ENCODE measurements around the gene BGLAP.
A peak's percentile ranks its signal among the peaks of the same experiment; 100 is the strongest.

The BGLAP gene

DNA sequence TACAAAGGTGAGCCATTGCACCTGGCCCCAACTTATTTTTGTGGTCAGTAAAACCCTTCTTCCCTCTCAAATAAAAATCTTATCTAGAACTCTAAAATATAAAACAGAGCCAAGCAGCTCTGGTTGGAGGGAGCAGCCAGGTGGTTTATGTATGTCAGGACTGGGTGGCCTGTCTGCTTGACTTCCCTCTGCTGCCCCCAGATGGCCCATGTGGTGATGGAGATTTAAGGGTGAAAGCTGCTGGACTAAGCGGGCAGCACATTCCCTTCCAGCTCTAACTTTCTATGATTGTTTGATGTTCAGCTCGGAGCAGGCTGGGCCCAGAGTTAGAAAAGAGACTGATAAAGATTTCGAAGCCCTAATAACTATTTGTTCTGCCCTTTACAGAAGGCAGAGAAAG, 17.8 kb downstream of the BGLAP start:
- H3K27me3 ChIP-seq (ENCODE audit: insufficient read depth, poor library complexity, severe bottlenecking) = no peaks in the 10 kb centered on the region
- ATAC-seq (ENCODE audit: low read depth) (no peak), DNase-seq (ENCODE audit: low spot score) (no peak)
- peaks cover 25% of the 10 kb centered on the region for H3K4me1 ChIP-seq (ENCODE audit: insufficient read depth, poor library complexity, severe bottlenecking)
- TF ChIP-seq, protein P1, sequence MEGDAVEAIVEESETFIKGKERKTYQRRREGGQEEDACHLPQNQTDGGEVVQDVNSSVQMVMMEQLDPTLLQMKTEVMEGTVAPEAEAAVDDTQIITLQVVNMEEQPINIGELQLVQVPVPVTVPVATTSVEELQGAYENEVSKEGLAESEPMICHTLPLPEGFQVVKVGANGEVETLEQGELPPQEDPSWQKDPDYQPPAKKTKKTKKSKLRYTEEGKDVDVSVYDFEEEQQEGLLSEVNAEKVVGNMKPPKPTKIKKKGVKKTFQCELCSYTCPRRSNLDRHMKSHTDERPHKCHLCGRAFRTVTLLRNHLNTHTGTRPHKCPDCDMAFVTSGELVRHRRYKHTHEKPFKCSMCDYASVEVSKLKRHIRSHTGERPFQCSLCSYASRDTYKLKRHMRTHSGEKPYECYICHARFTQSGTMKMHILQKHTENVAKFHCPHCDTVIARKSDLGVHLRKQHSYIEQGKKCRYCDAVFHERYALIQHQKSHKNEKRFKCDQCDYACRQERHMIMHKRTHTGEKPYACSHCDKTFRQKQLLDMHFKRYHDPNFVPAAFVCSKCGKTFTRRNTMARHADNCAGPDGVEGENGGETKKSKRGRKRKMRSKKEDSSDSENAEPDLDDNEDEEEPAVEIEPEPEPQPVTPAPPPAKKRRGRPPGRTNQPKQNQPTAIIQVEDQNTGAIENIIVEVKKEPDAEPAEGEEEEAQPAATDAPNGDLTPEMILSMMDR (IDR thresholded peaks at IDR 0.05; ENCODE audit: poor library complexity, severe bottlenecking) = no peak
- H3K27ac ChIP-seq (ENCODE audit: poor library complexity, severe bottlenecking) = no peak overlapping the region
- peaks cover 96% of the 10 kb centered on the region for H3K36me3 ChIP-seq (ENCODE audit: low read depth)
- H3K9me3 ChIP-seq (ENCODE audit: severe bottlenecking) = no peaks in the 10 kb centered on the region
- no peak overlapping the region for H3K4me3 ChIP-seq (ENCODE audit: severe bottlenecking)

DNA sequence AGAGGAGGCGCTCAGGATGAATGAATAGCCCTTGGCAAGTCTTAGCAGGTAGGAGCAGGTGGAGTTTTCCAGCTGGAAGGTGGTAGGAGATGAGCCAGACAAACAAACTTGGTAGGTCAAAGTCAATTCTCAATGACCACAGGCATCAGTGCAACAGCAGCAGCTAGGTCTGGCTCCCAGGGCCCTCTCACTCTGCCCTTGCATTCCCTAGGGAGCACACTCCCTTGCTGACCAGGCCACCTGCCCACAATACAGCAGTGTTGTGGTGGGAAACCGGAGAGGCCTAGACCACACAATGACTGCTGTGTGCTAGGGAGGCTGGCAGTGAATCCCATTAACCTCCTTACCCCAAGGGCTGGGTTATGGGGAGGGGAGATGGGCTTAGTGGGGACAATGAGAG, 18.9 kb downstream of the BGLAP start:
- Histone ChIP-seq H3K36me3 (ENCODE audit: low read depth) (peaks cover 93% of the 10 kb centered on the region), H3K9me3 (ENCODE audit: severe bottlenecking) (no peaks in the 10 kb centered on the region), H3K27me3 (ENCODE audit: insufficient read depth, poor library complexity, severe bottlenecking) (no peaks in the 10 kb centered on the region), H3K4me3 (ENCODE audit: severe bottlenecking) (no peak overlapping the region), H3K27ac (ENCODE audit: poor library complexity, severe bottlenecking) (no peak overlapping the region), H3K4me1 (ENCODE audit: insufficient read depth, poor library complexity, severe bottlenecking) (peaks cover 25% of the 10 kb centered on the region)
- TF ChIP-seq, protein P1 (IDR thresholded peaks at IDR 0.05; ENCODE audit: poor library complexity, severe bottlenecking) = no peak
- ATAC-seq (ENCODE audit: low read depth) = no peak
- DNase-seq (ENCODE audit: low spot score) = no peak

DNA sequence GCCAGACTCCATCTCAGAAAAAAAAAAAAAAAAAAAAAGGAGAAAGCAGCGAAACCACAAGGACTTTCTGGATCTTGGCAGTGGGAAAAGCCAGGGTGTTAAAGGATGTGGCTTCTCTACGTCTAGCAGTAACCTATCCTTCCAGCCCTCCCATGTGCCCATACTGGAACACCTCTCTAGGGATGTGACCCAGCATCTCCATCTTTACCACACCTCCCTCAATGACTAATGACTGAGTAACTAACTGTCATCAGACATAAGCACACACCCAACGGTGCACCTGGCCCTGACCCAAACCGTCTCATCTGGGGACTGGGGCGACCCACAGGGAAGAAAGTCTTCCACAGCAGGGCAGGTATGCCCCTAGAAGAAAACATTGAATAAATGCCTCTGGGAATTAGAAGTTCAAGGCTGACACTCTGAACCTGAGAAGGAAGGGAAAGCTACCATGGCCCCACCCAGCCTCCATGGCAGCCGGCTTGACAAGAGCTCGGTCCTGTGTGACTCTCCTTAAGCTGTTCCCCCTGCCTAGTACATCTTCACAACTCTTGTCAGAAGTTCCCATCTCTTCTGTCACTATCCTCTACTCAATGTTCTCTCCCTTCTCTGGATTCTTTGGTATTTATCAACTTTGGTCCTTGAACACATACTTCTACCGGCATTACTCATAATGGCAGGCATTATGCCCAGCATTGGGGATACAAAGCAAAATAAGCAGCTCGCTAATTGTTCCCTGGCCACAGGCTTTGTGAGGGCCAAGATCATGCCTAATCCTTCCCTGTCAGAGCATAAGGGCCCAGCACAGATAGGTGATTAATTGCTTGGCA, 20.7 kb downstream of the BGLAP start:
- no peak for DNase-seq (ENCODE audit: low spot score)
- peaks cover 25% of the 10 kb centered on the region for H3K4me1 ChIP-seq (ENCODE audit: insufficient read depth, poor library complexity, severe bottlenecking)
- peak; percentile 78 for ATAC-seq (ENCODE audit: low read depth)
- no peaks in the 10 kb centered on the region for H3K27me3 ChIP-seq (ENCODE audit: insufficient read depth, poor library complexity, severe bottlenecking)
- peaks cover 95% of the 10 kb centered on the region for H3K36me3 ChIP-seq (ENCODE audit: low read depth)
- H3K4me3 ChIP-seq (ENCODE audit: severe bottlenecking) = no peak overlapping the region
- H3K27ac ChIP-seq (ENCODE audit: poor library complexity, severe bottlenecking) = peak overlapping the region; percentile 61
- no peaks in the 10 kb centered on the region for H3K9me3 ChIP-seq (ENCODE audit: severe bottlenecking)
- TF ChIP-seq, protein P1 (IDR thresholded peaks at IDR 0.05; ENCODE audit: poor library complexity, severe bottlenecking) = no peak

DNA sequence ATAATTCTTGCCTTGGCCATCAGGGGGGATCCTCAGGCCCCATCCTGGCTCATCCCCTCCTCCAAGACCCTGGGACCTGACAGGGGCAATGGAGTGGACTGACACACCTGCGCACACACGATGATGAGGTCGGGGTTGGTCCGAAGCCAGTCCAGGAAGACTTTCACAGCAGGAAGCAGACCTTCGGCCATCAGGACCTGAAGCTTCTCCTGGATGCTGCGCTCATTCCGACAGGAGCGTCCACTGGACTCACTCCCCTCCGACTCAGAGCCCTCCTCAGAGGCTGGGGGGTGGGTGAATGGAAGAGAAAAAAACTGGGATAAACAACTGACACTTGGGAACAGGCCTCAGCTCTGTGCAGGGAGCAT, 21.3 kb downstream of the BGLAP start:
- H3K27ac ChIP-seq (ENCODE audit: poor library complexity, severe bottlenecking) = peak overlapping the region; percentile 61
- ATAC-seq (ENCODE audit: low read depth) (no peak), DNase-seq (ENCODE audit: low spot score) (no peak)
- H3K4me1 ChIP-seq (ENCODE audit: insufficient read depth, poor library complexity, severe bottlenecking) = peaks cover 25% of the 10 kb centered on the region
- no peaks in the 10 kb centered on the region for H3K9me3 ChIP-seq (ENCODE audit: severe bottlenecking)
- H3K27me3 ChIP-seq (ENCODE audit: insufficient read depth, poor library complexity, severe bottlenecking) = no peaks in the 10 kb centered on the region
- no peak overlapping the region for H3K4me3 ChIP-seq (ENCODE audit: severe bottlenecking)
- peaks cover 95% of the 10 kb centered on the region for H3K36me3 ChIP-seq (ENCODE audit: low read depth)
- TF ChIP-seq, protein P1 (IDR thresholded peaks at IDR 0.05; ENCODE audit: poor library complexity, severe bottlenecking) = no peak

DNA sequence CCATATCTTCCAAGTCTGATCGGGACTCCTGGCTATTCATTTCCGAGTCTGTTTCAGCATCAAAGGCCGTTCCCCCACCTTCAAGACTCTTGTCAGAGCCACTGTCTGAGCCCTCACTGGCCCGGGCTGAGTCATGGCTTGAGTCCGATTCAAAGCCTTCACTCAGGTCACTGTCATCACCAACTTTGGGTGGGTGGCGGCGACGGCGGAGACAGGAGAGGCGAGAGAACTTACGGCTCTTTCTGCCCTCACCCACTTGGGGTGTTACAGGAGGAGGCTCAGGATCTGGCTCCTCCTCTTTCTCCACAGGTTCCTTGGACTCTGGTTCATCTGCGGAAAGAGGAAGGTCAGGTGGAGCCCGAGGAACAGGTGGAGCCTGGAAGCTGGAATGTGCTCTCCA, 24.1 kb downstream of the BGLAP start:
- ATAC-seq (ENCODE audit: low read depth) (no peak), DNase-seq (ENCODE audit: low spot score) (no peak)
- Histone ChIP-seq H3K4me1 (ENCODE audit: insufficient read depth, poor library complexity, severe bottlenecking) (peaks cover 19% of the 10 kb centered on the region), H3K9me3 (ENCODE audit: severe bottlenecking) (no peaks in the 10 kb centered on the region), H3K4me3 (ENCODE audit: severe bottlenecking) (no peak overlapping the region), H3K27me3 (ENCODE audit: insufficient read depth, poor library complexity, severe bottlenecking) (no peaks in the 10 kb centered on the region), H3K27ac (ENCODE audit: poor library complexity, severe bottlenecking) (no peak overlapping the region), H3K36me3 (ENCODE audit: low read depth) (peaks cover 91% of the 10 kb centered on the region)
- TF ChIP-seq, protein P1 (IDR thresholded peaks at IDR 0.05; ENCODE audit: poor library complexity, severe bottlenecking) = no peak

Data from RWPE2 (cell line).